Small intestine (tissue), 7 donors: ENCODE results near the gene GABRB2. TPM values are rescaled to one million over a fixed set of nuclear protein-coding genes. Genes with fewer than 3 reads are reported as not detected.
A peak's percentile ranks its signal among the peaks of the same experiment; 100 is the strongest.
"Not testable (repeated sequence)": the region's sequence is repeated elsewhere in the genome, so short reads cannot be mapped to it uniquely, and the experiment has no call there.

Source experiments
- DNase-seq, 2 donors: peaks; one replicate each; pipeline versions ENCODE4 v3.0.0 to v3.0.0-alpha.2; 2013
- FAIRE-seq: peaks from 2 replicates; lab custom pipeline; 2012; peaks lifted over from hg19 to GRCh38; lab: Jason Lieb, UNC
- H3K27ac ChIP-seq, 3 donors: one replicate each; pipeline ENCODE4 v1.5.1; 2013; ENCODE audit warnings: low read length in 2 of 3, mild to moderate bottlenecking in 2 of 3, control low read depth in 1 of 3, inconsistent platforms in 1 of 3, low read depth in 1 of 3, moderate library complexity in 1 of 3
- H3K27me3 ChIP-seq, 3 donors: one replicate each; pipeline ENCODE4 v1.6.1; 2013; ENCODE audit warnings: low read length in 3 of 3, inconsistent platforms in 1 of 3; ENCODE audit not compliant: control insufficient read depth in 3 of 3, insufficient read depth in 3 of 3
- H3K36me3 ChIP-seq, 3 donors: one replicate each; pipeline ENCODE4 v1.6.1; 2013; ENCODE audit warnings: low read length in 3 of 3, inconsistent platforms in 1 of 3, low read depth in 1 of 3, mild to moderate bottlenecking in 1 of 3, moderate library complexity in 1 of 3; ENCODE audit not compliant: control insufficient read depth in 3 of 3, insufficient read depth in 2 of 3
- H3K4me1 ChIP-seq, 3 donors: one replicate each; pipeline ENCODE4 v1.6.1; 2013; ENCODE audit warnings: low read length in 2 of 3, inconsistent platforms in 1 of 3, low read depth in 1 of 3, mild to moderate bottlenecking in 1 of 3, moderate library complexity in 1 of 3; ENCODE audit not compliant: control insufficient read depth in 3 of 3, insufficient read depth in 2 of 3
- H3K4me3 ChIP-seq, 3 donors: one replicate each; pipeline ENCODE4 v1.5.1; 2013; ENCODE audit warnings: low read length in 3 of 3, control low read depth in 1 of 3, inconsistent platforms in 1 of 3, low read depth in 1 of 3, mild to moderate bottlenecking in 1 of 3, moderate library complexity in 1 of 3
- H3K9me3 ChIP-seq, 2 donors: one replicate each; pipeline ENCODE4 v1.6.1; 2013; ENCODE audit warnings: low read depth in 1 of 2, low read length in 1 of 2; ENCODE audit not compliant: control insufficient read depth in 2 of 2, insufficient read depth in 1 of 2
- WGBS, 3 donors: extraction: QIAGEN DNeasy Blood & Tissue Kit; methylation state at CpG; one replicate each; pipeline ENCODE4 v1.1.7; 2013; 5-methylcytosine and 5-hydroxymethylcytosine counted together
- polyA plus RNA-seq, 4 donors: library from polyadenylated mRNA; stranded (reverse) in 3 of 4; unstranded in 1 of 4; fragments of 200-250 nt in 3 of 4; fragments of 120-200 nt in 1 of 4; gene quantifications; one replicate each; pipeline versions ENCODE4 v1.2.1 to v1.2.3, GENCODE V29; 2013
- donor health status: healthy with polysubstance abuse.
- donor health status: control.
- donor health status: control.
- donor health status: Bipolar disorder and iron deficiency.
- donor health status: healthy.

The GABRB2 gene
- polyA plus RNA-seq, 4 donors = 0.22 to 3.9 (median 0.68) TPM

GRCh38 chr5:161263191-161263590, 283.3 kb downstream of the GABRB2 start:
- Histone ChIP-seq H3K9me3 (no peaks in the 10 kb centered on the region), H3K4me3 (no peak overlapping the region), H3K27me3 (no peaks in the 10 kb centered on the region), H3K36me3 (no peaks in the 10 kb centered on the region), H3K27ac (no peak overlapping the region), H3K4me1 (peaks cover 2 to 14% (median 8%) of the 10 kb centered on the region in 3 donors)
- FAIRE-seq (no peak), DNase-seq (peak; percentile 56 to 58)

GRCh38 chr5:161261668-161262323, 284.7 kb downstream of the GABRB2 start:
- no peak for FAIRE-seq
- 12 to 55% (median 27%) methylated on average over 4 of the region's 4 CpGs for WGBS, 3 donors
- Histone ChIP-seq H3K4me1 (peaks cover 2 to 14% (median 8%) of the 10 kb centered on the region in 3 donors), H3K9me3 (no peaks in the 10 kb centered on the region), H3K4me3 (no peak overlapping the region), H3K27ac (peak overlapping the region in 2 of 3 donors; percentile 7 to 54), H3K27me3 (no peaks in the 10 kb centered on the region), H3K36me3 (no peaks in the 10 kb centered on the region)
- DNase-seq = peak; percentile 55 to 58

- DNase-seq (no peak), FAIRE-seq (no peak)
- Histone ChIP-seq H3K4me1 (peaks cover 2 to 14% (median 5%) of the 10 kb centered on the region in 3 donors), H3K27ac (no peak overlapping the region), H3K4me3 (no peak overlapping the region), H3K27me3 (no peaks in the 10 kb centered on the region), H3K36me3 (no peaks in the 10 kb centered on the region), H3K9me3 (no peaks in the 10 kb centered on the region)
Measured at GRCh38 chr5:161258438-161258837, 288.1 kb downstream of the GABRB2 start.

- no peak overlapping the region for H3K27ac ChIP-seq
- DNase-seq (no peak), FAIRE-seq (no peak)
- peaks cover 2 to 12% (median 2%) of the 10 kb centered on the region in 3 donors for H3K4me1 ChIP-seq
- H3K36me3 ChIP-seq = no peaks in the 10 kb centered on the region
- no peaks in the 10 kb centered on the region for H3K27me3 ChIP-seq
- H3K9me3 ChIP-seq = no peaks in the 10 kb centered on the region
- no peak overlapping the region for H3K4me3 ChIP-seq
- 51 to 64% (median 56%) methylated on average over 2 of the region's 2 CpGs for WGBS, 3 donors
Measured at GRCh38 chr5:161256957-161257356, 289.6 kb downstream of the GABRB2 start.

- H3K36me3 ChIP-seq, FAIRE-seq, H3K9me3 ChIP-seq, H3K27ac ChIP-seq, H3K4me3 ChIP-seq, H3K27me3 ChIP-seq, H3K4me1 ChIP-seq: not testable (repeated sequence)
- DNase-seq = peak in 1 of 2 donors; percentile 31
- 23 to 62% (median 25%) methylated on average over 3 of the region's 3 CpGs for WGBS, 3 donors
Measured at GRCh38 chr5:161252955-161253354, 293.6 kb downstream of the GABRB2 start.

GRCh38 chr5:161246749-161247148, 299.8 kb downstream of the GABRB2 start:
- Histone ChIP-seq H3K4me3 (no peak overlapping the region), H3K4me1 (no peaks in the 10 kb centered on the region), H3K27ac (no peak overlapping the region), H3K27me3 (no peaks in the 10 kb centered on the region), H3K36me3 (no peaks in the 10 kb centered on the region), H3K9me3 (no peaks in the 10 kb centered on the region)
- DNase-seq (no peak), FAIRE-seq (no peak)
- WGBS, 3 donors = 79 to 87% (median 86%) methylated on average over 4 of the region's 4 CpGs

GRCh38 chr5:161245846-161246245, 300.7 kb downstream of the GABRB2 start:
- H3K27me3 ChIP-seq, H3K27ac ChIP-seq, H3K4me3 ChIP-seq, H3K36me3 ChIP-seq, H3K9me3 ChIP-seq, DNase-seq, H3K4me1 ChIP-seq, FAIRE-seq: not testable (repeated sequence)
- 57 to 89% (median 75%) methylated on average over 5 of the region's 5 CpGs for whole genome bisulfite sequencing, 3 donors
